ENCODE results near the gene SULT4A1. TPM values are rescaled to one million over a fixed set of nuclear protein-coding genes. Genes with fewer than 3 reads are reported as not detected.

Gene SULT4A1
- total RNA-seq, 1 experiment from 2014 or later = 8.4 TPM

- no peak for ATAC-seq
- H2AFZ ChIP-seq (ENCODE audit: low read depth, low read length, poor library complexity, severe bottlenecking) = no peak overlapping the region
- no peaks in the 10 kb centered on the region for H3K36me3 ChIP-seq (ENCODE audit: control insufficient read depth in 1 of 2, insufficient read depth in 2 of 2, low read length in 2 of 2)
- POLR2A ChIA-PET = no interaction called here
- H3K4me1 ChIP-seq (ENCODE audit: control insufficient read depth in 1 of 2, insufficient read depth in 2 of 2, low read length in 2 of 2) = peaks cover 0 to 12% of the 10 kb centered on the region in 2 experiments; a peak in 2 of 4 replicates
- H3K27me3 ChIP-seq (ENCODE audit: insufficient read depth, low read length) = peaks cover 13% of the 10 kb centered on the region; the same call in 1 of the 2 replicates
- BruUV-seq (replicated peaks) = no TSS peak
- no peaks in the 10 kb centered on the region for H3K9me2 ChIP-seq (ENCODE audit: insufficient read depth)
- H3K9ac ChIP-seq (ENCODE audit: low read length) = no peak overlapping the region
- no peaks in the 10 kb centered on the region for H4K20me1 ChIP-seq (ENCODE audit: insufficient read depth)
- intact Hi-C loops (cut with micrococcal nuclease) = no loop called here
- H3K4me3 ChIP-seq (replicated peaks in 1 of 2; ENCODE audit: low read depth in 1 of 2, low read length in 2 of 2) = no peak overlapping the region
- peaks cover 0 to 3% of the 10 kb centered on the region in 2 experiments; a peak in 1 of 4 replicates for H3K9me3 ChIP-seq (ENCODE audit: control insufficient read depth in 1 of 2, insufficient read depth in 1 of 2, low read depth in 1 of 2, low read length in 2 of 2)
- peaks cover 59% of the 10 kb centered on the region for H3K79me2 ChIP-seq (ENCODE audit: insufficient read depth, low read length)
- H3K4me2 ChIP-seq (ENCODE audit: low read length) = no peak overlapping the region
- RAD21 ChIA-PET (ENCODE audit: low non-redundant PET in 1 of 2, low total read pairs in 2 of 2, uncharacterized antibody in 2 of 2, unreplicated experiment in 2 of 2) = no interaction called here
- no peak for DNase-seq (ENCODE audit: low read depth, low spot score)
- CTCF ChIA-PET = interaction anchor here (1.6 kb wide), 1 partner anchor 25 kb away, joined by 3 read pairs; no protein-coding TSS in a partner anchor
- H3K27ac ChIP-seq (ENCODE audit: low read depth, low read length) = no peak overlapping the region
- TF ChIP-seq SRF (IDR thresholded peaks at IDR 0.05; ENCODE audit: low read depth) (no peak), RAD21 (IDR thresholded peaks at IDR 0.05; ENCODE audit: low read depth) (no peak), POLR2AphosphoS5 (IDR thresholded peaks at IDR 0.05; ENCODE audit: low read depth, low read length) (no peak), CTCF (IDR thresholded peaks at IDR 0.05 in 2 of 3, conservative IDR thresholded peaks at IDR 0.05 in 1 of 3; ENCODE audit: borderline replicate concordance in 1 of 3, insufficient read depth in 1 of 3, low read depth in 2 of 3, low read length in 2 of 3) (no peak)
Observed at GRCh38 chr22:43860126-43860525, 2.2 kb downstream of the SULT4A1 start.

DNA sequence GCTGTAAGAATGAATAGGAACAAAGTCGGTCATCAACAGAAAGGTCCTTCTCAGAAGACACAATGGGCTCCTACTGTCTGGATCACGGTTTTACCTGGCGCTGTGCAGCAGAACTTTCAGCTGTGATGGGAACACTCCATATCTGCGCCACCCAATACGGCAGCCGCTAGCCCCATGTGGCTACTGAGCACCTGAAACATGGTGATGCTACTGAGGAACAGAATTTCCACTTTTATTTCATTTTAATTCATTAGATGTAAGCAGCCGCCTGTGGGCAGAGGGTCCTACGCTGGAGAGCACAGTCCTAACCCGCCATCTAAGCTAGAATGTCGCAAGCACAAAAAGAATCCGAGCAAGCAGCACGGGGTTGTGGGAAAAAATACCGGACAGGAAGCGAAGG, 2.7 kb downstream of the SULT4A1 start:
- POLR2A ChIA-PET = no interaction called here

More for the DNA sequence above, 2.7 kb downstream of the SULT4A1 start:
- Histone ChIP-seq H3K36me3 (ENCODE audit: control insufficient read depth in 1 of 2, insufficient read depth in 2 of 2, low read length in 2 of 2) (no peaks in the 10 kb centered on the region), H3K27me3 (ENCODE audit: insufficient read depth, low read length) (peaks cover 8% of the 10 kb centered on the region; the same call in 1 of the 2 replicates), H3K27ac (ENCODE audit: low read depth, low read length) (no peak overlapping the region), H4K20me1 (ENCODE audit: insufficient read depth) (no peaks in the 10 kb centered on the region), H3K9ac (ENCODE audit: low read length) (no peak overlapping the region), H3K4me1 (ENCODE audit: control insufficient read depth in 1 of 2, insufficient read depth in 2 of 2, low read length in 2 of 2) (peaks cover 0 to 16% of the 10 kb centered on the region in 2 experiments; a peak in 2 of 4 replicates), H3K4me3 (replicated peaks in 1 of 2; ENCODE audit: low read depth in 1 of 2, low read length in 2 of 2) (no peak overlapping the region), H3K4me2 (ENCODE audit: low read length) (no peak overlapping the region), H3K79me2 (ENCODE audit: insufficient read depth, low read length) (peaks cover 64% of the 10 kb centered on the region), H3K9me3 (ENCODE audit: control insufficient read depth in 1 of 2, insufficient read depth in 1 of 2, low read depth in 1 of 2, low read length in 2 of 2) (peaks cover 0 to 3% of the 10 kb centered on the region in 2 experiments; a peak in 1 of 4 replicates), H3K9me2 (ENCODE audit: insufficient read depth) (no peaks in the 10 kb centered on the region), H2AFZ (ENCODE audit: low read depth, low read length, poor library complexity, severe bottlenecking) (no peak overlapping the region)
- TF ChIP-seq, protein P1, sequence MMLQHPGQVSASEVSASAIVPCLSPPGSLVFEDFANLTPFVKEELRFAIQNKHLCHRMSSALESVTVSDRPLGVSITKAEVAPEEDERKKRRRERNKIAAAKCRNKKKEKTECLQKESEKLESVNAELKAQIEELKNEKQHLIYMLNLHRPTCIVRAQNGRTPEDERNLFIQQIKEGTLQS (IDR thresholded peaks at IDR 0.05) = no peak
- TF ChIP-seq CEBPB (IDR thresholded peaks at IDR 0.05; ENCODE audit: low read depth) (no peak), POLR2AphosphoS5 (IDR thresholded peaks at IDR 0.05; ENCODE audit: low read depth, low read length) (no peak), CTCF (IDR thresholded peaks at IDR 0.05 in 2 of 3, conservative IDR thresholded peaks at IDR 0.05 in 1 of 3; ENCODE audit: borderline replicate concordance in 1 of 3, insufficient read depth in 1 of 3, low read depth in 2 of 3, low read length in 2 of 3) (no peak), REST (IDR thresholded peaks at IDR 0.05; ENCODE audit: low read depth) (no peak), EZH2phosphoT487 (IDR thresholded peaks at IDR 0.05; ENCODE audit: borderline replicate concordance) (no peak), POLR2A (IDR thresholded peaks at IDR 0.05; ENCODE audit: borderline replicate concordance, extremely low read depth, insufficient read depth, insufficient read length) (no peak)
- intact Hi-C loops (cut with micrococcal nuclease) = no loop called here
- ChIA-PET CTCF (interaction anchor here (1.6 kb wide), 1 partner anchor 26 kb away, joined by 3 read pairs; no protein-coding TSS in a partner anchor), RAD21 (ENCODE audit: low non-redundant PET in 1 of 2, low total read pairs in 2 of 2, uncharacterized antibody in 2 of 2, unreplicated experiment in 2 of 2) (no interaction called here)
- no TSS peak for BruUV-seq (replicated peaks)
- DNase-seq (ENCODE audit: low read depth, low spot score) = no peak
- ATAC-seq = no peak

Data from HCT116 (cell line).